Lung (tissue), 12 donors: ENCODE data around the gene PPP3R1. TPM values are rescaled to one million over a fixed set of nuclear protein-coding genes. Genes with fewer than 3 reads are reported as not detected.

Experiments used
- ATAC-seq: fragments of 200-7000 bp; cut with Tn5 transposase; one replicate; pipeline ENCODE4 v1.9.1; 2020; ENCODE audit warnings: moderate number of reproducible peaks; ENCODE audit not compliant: insufficient read depth, low FRiP score
- DNase-seq, 3 donors: peaks; one replicate each; pipeline ENCODE4 v3.0.0-alpha.2; 2013 to 2017
- H3K27ac ChIP-seq, 2 donors: one replicate each; pipeline ENCODE4 v1.5.1; 2013; ENCODE audit warnings: mild to moderate bottlenecking in 2 of 2, moderate library complexity in 2 of 2, control low read depth in 1 of 2, inconsistent platforms in 1 of 2, low read depth in 1 of 2, low read length in 1 of 2
- H3K27me3 ChIP-seq, 3 donors: one replicate each; pipeline ENCODE4 v1.5.1; 2013; ENCODE audit warnings: low read length in 2 of 3; ENCODE audit not compliant: control insufficient read depth in 3 of 3, insufficient read depth in 3 of 3
- H3K36me3 ChIP-seq, 4 donors: one replicate each; pipeline ENCODE4 v1.5.1; 2013; ENCODE audit warnings: low read length in 4 of 4, mild to moderate bottlenecking in 1 of 4, moderate library complexity in 1 of 4; ENCODE audit not compliant: control insufficient read depth in 4 of 4, insufficient read depth in 4 of 4
- H3K4me1 ChIP-seq, 5 donors: one replicate each; pipeline ENCODE4 v1.5.1; 2013; ENCODE audit warnings: low read length in 5 of 5, mild to moderate bottlenecking in 2 of 5, moderate library complexity in 1 of 5; ENCODE audit not compliant: control insufficient read depth in 5 of 5, insufficient read depth in 5 of 5
- H3K4me3 ChIP-seq: one replicate; pipeline ENCODE4 v1.5.1; 2013; ENCODE audit warnings: mild to moderate bottlenecking, control low read depth, moderate library complexity
- H3K9ac ChIP-seq, 2 donors: one replicate each; pipeline ENCODE4 v1.5.1; 2013; ENCODE audit warnings: low read length in 2 of 2, control low read depth in 1 of 2; ENCODE audit not compliant: insufficient read depth in 1 of 2
- H3K9me3 ChIP-seq, 4 donors: one replicate each; pipeline ENCODE4 v1.5.1; 2013; ENCODE audit warnings: low read length in 3 of 4, mild to moderate bottlenecking in 1 of 4, moderate library complexity in 1 of 4; ENCODE audit not compliant: control insufficient read depth in 4 of 4, insufficient read depth in 3 of 4
- CTCF ChIP-seq: IDR thresholded peaks from 2 replicates; pipeline ENCODE4 v1.5.1; 2012; ENCODE audit warnings: mild to moderate bottlenecking; ENCODE audit errors: control extremely low read depth, extremely low read depth
- WGBS, 2 donors: extraction: QIAGEN DNeasy Blood & Tissue Kit; methylation state at CpG; one replicate each; pipeline ENCODE4 v1.1.7; 2013; 5-methylcytosine and 5-hydroxymethylcytosine counted together
- polyA plus RNA-seq, 2 donors: library from polyadenylated mRNA; stranded (reverse); fragments of 200-250 nt; gene quantifications; one replicate each; pipeline ENCODE4 v1.2.1, GENCODE V29; 2013
- total RNA-seq, 2 donors: library from RNA; depleted of rRNA in 1 of 2; stranded (reverse); fragments of >200 nt in 1 of 2; gene quantifications; one replicate each; pipeline ENCODE4 v1.2.1, GENCODE V29; 2014 to 2021
- donor health status: control.
- donor health status: control.
- donor health status: Bipolar disorder and iron deficiency.
- donor health status: healthy.
- donor health status: DM: yes; HTN: yes; CAD: no.

The PPP3R1 gene
- total and polyA plus RNA-seq, 4 donors = 20.8 to 69.7 (median 36.8) TPM

- no peak for ATAC-seq
- H3K27ac ChIP-seq = no peak overlapping the region
- no peaks in the 10 kb centered on the region for H3K9me3 ChIP-seq
- 91 to 95% methylated on average over 4 of the region's 4 CpGs for WGBS, 2 donors
- TF ChIP-seq CTCF = no peak
- no peaks in the 10 kb centered on the region for H3K4me1 ChIP-seq
- no peak overlapping the region for H3K9ac ChIP-seq
- H3K27me3 ChIP-seq = no peaks in the 10 kb centered on the region
- H3K4me3 ChIP-seq = no peak overlapping the region
- DNase-seq = no peak
- peaks cover 0 to 21% (median 7%) of the 10 kb centered on the region in 4 donors for H3K36me3 ChIP-seq
Measured at GRCh38 chr2:68169308-68169707, 83.0 kb downstream of the PPP3R1 start.

- peaks cover 0 to 24% (median 11%) of the 10 kb centered on the region in 4 donors for H3K36me3 ChIP-seq
- H3K27me3 ChIP-seq = no peaks in the 10 kb centered on the region
- H3K4me3 ChIP-seq = no peak overlapping the region
- no peaks in the 10 kb centered on the region for H3K4me1 ChIP-seq
- WGBS, 2 donors = 63 to 80% methylated on average over 3 of the region's 3 CpGs
- TF ChIP-seq CTCF = no peak
- no peak overlapping the region for H3K27ac ChIP-seq
- H3K9me3 ChIP-seq = no peaks in the 10 kb centered on the region
- DNase-seq = no peak
- H3K9ac ChIP-seq = no peak overlapping the region
- no peak for ATAC-seq
Measured at GRCh38 chr2:68167186-68167585, 85.1 kb downstream of the PPP3R1 start.

- no peak overlapping the region for H3K4me3 ChIP-seq
- no peaks in the 10 kb centered on the region for H3K9me3 ChIP-seq
- TF ChIP-seq CTCF = no peak
- peaks cover 0 to 39% (median 13%) of the 10 kb centered on the region in 4 donors for H3K36me3 ChIP-seq
- peaks cover 0 to 6% (median 3%) of the 10 kb centered on the region in 5 donors for H3K4me1 ChIP-seq
- H3K9ac ChIP-seq = no peak overlapping the region
- DNase-seq = no peak
- WGBS, 2 donors = 85 to 97% methylated on average over 1 of the region's 1 CpG
- ATAC-seq = no peak
- H3K27me3 ChIP-seq = no peaks in the 10 kb centered on the region
- no peak overlapping the region for H3K27ac ChIP-seq
Measured at GRCh38 chr2:68163641-68164040, 88.7 kb downstream of the PPP3R1 start.

- peak overlapping the region; percentile 77 to 89 for H3K27ac ChIP-seq
- TF ChIP-seq CTCF = no peak
- H3K9me3 ChIP-seq = no peaks in the 10 kb centered on the region
- H3K4me1 ChIP-seq = peaks cover 0 to 18% (median 3%) of the 10 kb centered on the region in 5 donors
- no peaks in the 10 kb centered on the region for H3K27me3 ChIP-seq
- no peak for ATAC-seq
- 0% methylated on average over 7 of the region's 7 CpGs for WGBS, 2 donors
- H3K36me3 ChIP-seq = peaks cover 0 to 21% (median 5%) of the 10 kb centered on the region in 4 donors
- H3K9ac ChIP-seq = peak overlapping the region; percentile 82 to 95
- H3K4me3 ChIP-seq = peak overlapping the region; percentile 99
- no peak for DNase-seq
Measured at GRCh38 chr2:68158134-68158447, 94.2 kb downstream of the PPP3R1 start.
